HepG2 (cell line): ENCODE results near the gene ANTXR1. TPM values are rescaled to one million over a fixed set of nuclear protein-coding genes. Genes with fewer than 3 reads are reported as not detected.
A peak's percentile ranks its signal among the peaks of the same experiment; 100 is the strongest.

Source experiments
- CEBPG ChIP-seq: IDR thresholded peaks from 2 replicates; pipeline ENCODE4 v1.6.1; 2016
- EHMT2 ChIP-seq: fragments of 200-600 bp; sonication (generic); IDR thresholded peaks from 2 replicates; pipeline ENCODE4 v1.7.0; 2017; ENCODE audit warnings: antibody characterized with exemption, low read depth, low read length, borderline replicate concordance
- GATAD2A ChIP-seq: IDR thresholded peaks from 2 replicates; pipeline ENCODE4 v1.6.1; 2016
- HIVEP1 ChIP-seq: sonication (generic); formaldehyde crosslinking; IDR thresholded peaks from 2 replicates; pipeline ENCODE4 v1.4.0; 2020; ENCODE audit warnings: mild to moderate bottlenecking, missing genetic modification reagents
- HOMEZ ChIP-seq: IDR thresholded peaks from 2 replicates; pipeline ENCODE4 v1.6.1; 2016; ENCODE audit warnings: low read depth
- ISL2 ChIP-seq: sonication (generic); formaldehyde crosslinking; IDR thresholded peaks from 2 replicates; pipeline ENCODE4 v1.5.0; 2020; ENCODE audit warnings: missing genetic modification reagents
- KLF13 ChIP-seq: sonication (generic); formaldehyde crosslinking; IDR thresholded peaks from 2 replicates; pipeline ENCODE4 v1.4.0; 2020; ENCODE audit warnings: mild to moderate bottlenecking, missing genetic modification reagents
- MAX ChIP-seq: IDR thresholded peaks from 2 replicates; pipeline ENCODE4 v1.6.1; 2012; ENCODE audit warnings: inconsistent platforms
- NFRKB ChIP-seq: fragments of 450-650 bp; IDR thresholded peaks from 2 replicates; pipeline ENCODE4 v1.6.1; 2017
- NR2F2 ChIP-seq: IDR thresholded peaks from 2 replicates; pipeline ENCODE4 v1.6.1; 2012; ENCODE audit warnings: low read depth, inconsistent platforms, borderline replicate concordance
- PATZ1 ChIP-seq: sonication (generic); formaldehyde crosslinking; IDR thresholded peaks from 2 replicates; pipeline ENCODE4 v1.4.0; 2020; ENCODE audit warnings: missing genetic modification reagents
- PRDM4 ChIP-seq: sonication (generic); formaldehyde crosslinking; IDR thresholded peaks from 2 replicates; pipeline ENCODE4 v1.9.0; 2021; ENCODE audit warnings: missing genetic modification reagents, borderline replicate concordance
- RELA ChIP-seq: sonication (generic); formaldehyde crosslinking; IDR thresholded peaks from 2 replicates; pipeline ENCODE4 v1.4.0; 2020; ENCODE audit warnings: missing genetic modification reagents
- SAP130 ChIP-seq: IDR thresholded peaks from 2 replicates; pipeline ENCODE4 v1.6.1; 2016; ENCODE audit warnings: low read depth
- SOX6 ChIP-seq, 2 experiments: fragments of 450-650 bp in 1 of 2; sonication (generic) in 1 of 2; formaldehyde crosslinking in 1 of 2; IDR thresholded peaks; 2 replicates each; pipeline versions ENCODE4 v1.4.0 to v1.6.1; 2017 to 2020; ENCODE audit warnings: antibody characterized with exemption in 1 of 2, mild to moderate bottlenecking in 1 of 2, missing genetic modification reagents in 1 of 2
- TRIM24 ChIP-seq: sonication (generic); formaldehyde crosslinking; IDR thresholded peaks from 2 replicates; pipeline ENCODE4 v1.8.0; 2022; ENCODE audit warnings: mild to moderate bottlenecking, missing genetic modification reagents
- ZFP36L1 ChIP-seq: sonication (generic); formaldehyde crosslinking; IDR thresholded peaks from 2 replicates; pipeline ENCODE4 v1.8.0; 2022; ENCODE audit warnings: mild to moderate bottlenecking, missing genetic modification reagents, moderate library complexity
- ZNF256 ChIP-seq: sonication (generic); formaldehyde crosslinking; conservative IDR thresholded peaks from 2 replicates; pipeline ENCODE4 v1.4.0; 2020; ENCODE audit warnings: missing genetic modification reagents
- ZNF282 ChIP-seq: fragments of 450-650 bp; IDR thresholded peaks from 2 replicates; pipeline ENCODE4 v1.6.1; 2018; ENCODE audit not compliant: partially characterized antibody
- ZNF292 ChIP-seq: sonication (generic); formaldehyde crosslinking; IDR thresholded peaks from 2 replicates; pipeline ENCODE4 v1.8.1; 2022; ENCODE audit warnings: mild to moderate bottlenecking, low read depth, missing genetic modification reagents, borderline replicate concordance
- ZNF746 ChIP-seq: sonication (generic); formaldehyde crosslinking; IDR thresholded peaks from 2 replicates; pipeline ENCODE4 v1.8.0; 2022; ENCODE audit warnings: mild to moderate bottlenecking, missing genetic modification reagents
- ZSCAN30 ChIP-seq: sonication (generic); formaldehyde crosslinking; IDR thresholded peaks from 2 replicates; pipeline ENCODE4 v1.5.0; 2020; ENCODE audit warnings: mild to moderate bottlenecking, missing genetic modification reagents
- ZSCAN9 ChIP-seq: IDR thresholded peaks from 2 replicates; pipeline ENCODE4 v1.6.1; 2016; ENCODE audit warnings: borderline replicate concordance
- polyA plus RNA-seq, 8 experiments: library from polyadenylated mRNA; depleted of rRNA in 3 of 8; stranded (reverse) in 7 of 8; unstranded in 1 of 8; fragments of >200 nt; fragmentation: Illumina TruSeq in 4 of 8; extraction: Trizol in 4 of 8; gene quantifications; 2 replicates each; pipeline versions ENCODE4 v1.2.1 to v1.2.3, GENCODE V29; 2011 to 2016; ENCODE audit warnings: low read depth in 4 of 8, missing spikeins in 1 of 8, mixed read lengths in 1 of 8; ENCODE audit not compliant: insufficient read depth in 1 of 8
- total RNA-seq, 5 experiments: library from RNA; depleted of rRNA; stranded (reverse); fragments of >200 nt; fragmentation: Illumina TruSeq; extraction: Trizol; gene quantifications; 2 replicates each; pipeline ENCODE4 v1.2.3, GENCODE V29; 2016; ENCODE audit warnings: low read depth in 1 of 5

ANTXR1 gene
- total and polyA plus RNA-seq, 2 of the 13 experiments (the other 11 are each of a cell fraction or from before 2014, with no cell fraction given) = 4.5 to 12.7 TPM

- TF ChIP-seq ZNF292 (CRISPR knock-in tag) (peak; percentile 21; the same call in 1 of the 2 replicates), SOX6 (IDR thresholded peaks at IDR 0.05) (no peak), SOX6 (CRISPR knock-in tag; IDR thresholded peaks at IDR 0.05) (peak; percentile 54; the same call in 1 of the 2 replicates), KLF13 (CRISPR knock-in tag) (no peak), ZSCAN30 (CRISPR knock-in tag) (no peak), MAX (no peak), CEBPG (CRISPR knock-in tag) (peak; percentile 96), ISL2 (CRISPR knock-in tag) (peak; percentile 68), ZNF282 (peak; percentile 50), HIVEP1 (CRISPR knock-in tag) (no peak), TRIM24 (CRISPR knock-in tag) (no peak), PATZ1 (CRISPR knock-in tag) (peak; percentile 23; the same call in 1 of the 2 replicates), GATAD2A (CRISPR knock-in tag) (peak; percentile 69), ZFP36L1 (CRISPR knock-in tag) (no peak), PRDM4 (no peak), ZNF746 (CRISPR knock-in tag) (0 out of 2 replicates have a peak, but pooled peaks have one; percentile 48), SAP130 (CRISPR knock-in tag) (peak; percentile 57), HOMEZ (CRISPR knock-in tag) (peak; percentile 48; the same call in 1 of the 2 replicates), NR2F2 (peak; percentile 1; the same call in 1 of the 2 replicates), RELA (CRISPR knock-in tag) (0 out of 2 replicates have a peak, but pooled peaks have one; percentile 40), EHMT2 (peak; percentile 69; the same call in 1 of the 2 replicates), ZNF256 (0 out of 2 replicates have a peak, but pooled peaks have one; percentile 52), ZSCAN9 (CRISPR knock-in tag) (0 out of 2 replicates have a peak, but pooled peaks have one; percentile 27), NFRKB (peak; percentile 64; the same call in 1 of the 2 replicates)
Observed at GRCh38 chr2:69203166-69203985, 190.4 kb downstream of the ANTXR1 start (continued).
